GM19240 (cell line): Measurements from ENCODE around the gene INSYN1.

Experiments
- DNase-seq: peaks from one replicate; pipeline ENCODE4 v3.0.0; 2011; ENCODE audit warnings: low spot score; ENCODE audit not compliant: insufficient read length

The INSYN1 gene

DNA sequence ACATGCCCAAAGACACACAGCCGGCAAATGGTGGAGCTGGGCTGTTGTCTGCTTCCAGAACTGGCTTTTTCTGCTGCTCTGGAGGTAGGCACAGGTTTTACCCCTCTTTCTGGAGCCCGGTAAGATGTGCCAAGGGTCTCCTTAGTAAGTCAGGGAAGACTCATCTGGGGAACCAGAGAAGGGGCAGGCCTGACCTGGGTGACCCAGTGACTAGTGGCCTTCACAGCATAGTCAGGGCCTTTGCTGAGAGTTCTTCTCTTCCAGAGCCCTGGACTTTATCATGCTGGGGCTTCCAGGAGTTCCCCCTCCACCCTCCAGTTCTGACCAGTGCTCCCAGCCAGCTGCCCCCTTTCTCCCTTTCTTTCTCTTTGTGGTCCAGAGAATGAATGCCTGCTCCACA, 65.8 kb downstream of the INSYN1 start:
- no peak for DNase-seq

DNA sequence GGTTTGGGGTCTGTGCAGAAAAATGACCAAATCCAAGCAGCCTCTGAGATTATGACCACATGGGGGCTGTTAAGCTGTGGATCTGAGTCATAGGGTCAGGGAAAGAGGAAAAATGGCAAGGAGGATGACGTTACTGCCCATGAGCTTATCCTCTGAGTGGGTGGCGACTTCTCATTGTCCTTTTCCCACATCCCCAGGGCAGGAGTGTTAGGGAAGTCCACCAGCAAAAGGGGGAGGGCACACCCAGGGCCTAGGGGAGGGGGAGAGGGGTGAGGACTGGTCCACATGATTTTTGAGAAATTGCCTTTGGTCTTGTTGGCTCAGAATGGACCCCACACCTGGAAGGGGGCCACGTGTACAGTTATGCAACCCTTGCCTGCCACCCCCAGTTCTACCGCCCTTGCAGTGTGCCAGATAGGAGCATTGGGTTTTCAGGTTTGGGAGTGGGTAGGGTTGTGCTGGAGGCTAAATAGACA, 66.3 kb downstream of the INSYN1 start:
- no peak for DNase-seq

DNA sequence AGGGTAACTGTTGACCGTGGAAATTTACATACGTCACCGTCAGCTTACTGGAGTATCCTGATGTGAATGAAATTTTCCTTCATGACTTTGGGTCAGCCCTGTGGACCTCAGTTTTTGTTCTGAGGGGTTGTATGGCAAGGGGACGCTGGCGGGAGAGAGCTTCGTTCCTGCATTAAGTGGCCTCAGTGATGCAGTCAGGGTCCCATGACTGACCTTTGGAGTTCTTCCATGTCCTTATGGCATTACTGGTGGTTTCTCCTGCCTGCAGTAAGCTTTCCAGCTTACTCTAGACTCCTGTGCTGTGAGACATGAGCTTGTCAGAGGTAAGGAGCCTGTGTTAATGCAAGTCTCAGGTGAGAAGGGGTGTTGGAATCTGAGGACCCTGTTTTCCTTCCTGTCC, 67.2 kb downstream of the INSYN1 start:
- DNase-seq: no peak
